Heart left ventricle (tissue), 16 donors: Measurements from ENCODE around the gene MYO10. TPM values are rescaled to one million over a fixed set of nuclear protein-coding genes. Genes with fewer than 3 reads are reported as not detected.

Experiments
- ATAC-seq, 4 donors: fragments of 200-7000 bp; cut with Tn5 transposase; one replicate each; pipeline ENCODE4 v1.9.1; 2020 to 2022; ENCODE audit warnings: moderate library complexity in 4 of 4, mild to moderate bottlenecking in 3 of 4, moderate number of reproducible peaks in 1 of 4
- DNase-seq, 5 donors: peaks; one replicate each; pipeline ENCODE4 v3.0.0-alpha.2; 2020
- H3K27ac ChIP-seq, 12 donors: fragments of 200-600 bp; sonication (generic) in 4 of 12; one replicate each; pipeline versions ENCODE4 v1.5.0 to v1.8.0; 2016 to 2022; ENCODE audit warnings: mild to moderate bottlenecking in 2 of 12
- H3K27me3 ChIP-seq, 9 donors: fragments of 200-600 bp; sonication (generic) in 2 of 9; one replicate each; pipeline versions ENCODE4 v1.5.1 to v1.8.0; 2016 to 2022; ENCODE audit warnings: mild to moderate bottlenecking in 3 of 9
- H3K36me3 ChIP-seq, 9 donors: fragments of 200-600 bp; sonication (generic) in 2 of 9; one replicate each; pipeline versions ENCODE4 v1.5.0 to v1.8.0; 2018 to 2022; ENCODE audit warnings: mild to moderate bottlenecking in 2 of 9
- H3K4me1 ChIP-seq, 12 donors: fragments of 200-600 bp; sonication (generic) in 4 of 12; one replicate each; pipeline versions ENCODE4 v1.5.0 to v1.8.0; 2016 to 2022; ENCODE audit warnings: mild to moderate bottlenecking in 3 of 12
- H3K4me3 ChIP-seq, 12 donors: fragments of 200-600 bp; sonication (generic) in 4 of 12; one replicate each; pipeline versions ENCODE4 v1.5.0 to v1.8.0; 2017 to 2022; ENCODE audit warnings: mild to moderate bottlenecking in 9 of 12, moderate library complexity in 4 of 12
- H3K9me3 ChIP-seq, 12 donors: fragments of 200-600 bp; sonication (generic) in 4 of 12; one replicate each; pipeline versions ENCODE4 v1.5.0 to v1.8.0; 2016 to 2022; ENCODE audit warnings: mild to moderate bottlenecking in 1 of 12
- POLR2A ChIP-seq, 2 donors: fragments of 450-650 bp; IDR thresholded peaks; one replicate each; pipeline ENCODE4 v1.6.1; 2017; ENCODE audit warnings: antibody characterized with exemption in 2 of 2, mild to moderate bottlenecking in 2 of 2, moderate library complexity in 2 of 2
- WGBS, 4 donors: extraction: QIAGEN DNeasy Blood & Tissue Kit in 2 of 4; methylation state at CpG; one replicate each; pipeline versions ENCODE4 v1.1.5 to v1.1.7; 2013 to 2018; 5-methylcytosine and 5-hydroxymethylcytosine counted together
- intact Hi-C, 10 donors: fragments of 100-400 bp; cut with DNase I; formaldehyde crosslinking; loops; one replicate each; pipeline versions ENCODE4 v1.11.1 to v1.14.2; 2022
- polyA plus RNA-seq, 2 donors: library from polyadenylated mRNA; stranded (reverse); fragments of 200-250 nt; gene quantifications; one replicate each; pipeline ENCODE4 v1.2.3, GENCODE V29; 2013
- total RNA-seq, 9 donors: library from RNA; depleted of rRNA in 2 of 9; stranded (reverse); fragments of >200 nt in 2 of 9; fragmentation: NEBNext Ultra II Directional in 3 of 9; extraction: Animal tissue kit (Norgen Biotek cat#: 25700) in 3 of 9; gene quantifications; one replicate each; pipeline versions ENCODE4 v1.1.0 to v1.2.4, GENCODE V29; 2016 to 2023
- TF ChIP-seq, protein P1 (sequence below), 12 donors: fragments of 200-600 bp; sonication (generic) in 4 of 12; IDR thresholded peaks; one replicate each; pipeline versions ENCODE4 v1.5.0 to v1.8.0; 2018 to 2022; ENCODE audit warnings: antibody characterized with exemption in 12 of 12, mild to moderate bottlenecking in 5 of 12
- donor health status: ischemic (EF 13 %, LVEDD 7.1; RV severe dilation, severe dysfunction).
- donor health status: healthy with polysubstance abuse.
- donor health status: DM: no; HTN: yes; CAD: no.
- donor health status: DM: no; HTN: no; CAD: no.
- donor health status: ischemic (EF 25% LVEDD 6.9; RV normal size, moderate dysfunction).
- donor health status: ischemic (EF 25% LVEDD 5.7; RV mildly dilated, moderate dysfunction).
- donor health status: healthy.
- donor health status: DM: yes; HTN: yes; CAD: no.
- donor health status: ischemic (EF 35%, LVEDD 5.7; RV mildly dilated, moderate dysfunction).
- donor health status: nonischemic (EF 11% LVEDD 7.7; RV severe dilation, severe dysfunction).
- donor health status: DM: yes; HTN: yes; CAD: no.
- donor health status: PGD.
- donor health status: ischemic (EF 29% LVEDD 5.4; RV normal size, mild dysfunction).
- donor health status: nonischemic (EF 23%, LVEDD 6.1; RV moderate dilation, normal function).

Gene MYO10
- total and polyA plus RNA-seq, 11 donors = 2.0 to 17.3 (median 3.8) TPM

DNA sequence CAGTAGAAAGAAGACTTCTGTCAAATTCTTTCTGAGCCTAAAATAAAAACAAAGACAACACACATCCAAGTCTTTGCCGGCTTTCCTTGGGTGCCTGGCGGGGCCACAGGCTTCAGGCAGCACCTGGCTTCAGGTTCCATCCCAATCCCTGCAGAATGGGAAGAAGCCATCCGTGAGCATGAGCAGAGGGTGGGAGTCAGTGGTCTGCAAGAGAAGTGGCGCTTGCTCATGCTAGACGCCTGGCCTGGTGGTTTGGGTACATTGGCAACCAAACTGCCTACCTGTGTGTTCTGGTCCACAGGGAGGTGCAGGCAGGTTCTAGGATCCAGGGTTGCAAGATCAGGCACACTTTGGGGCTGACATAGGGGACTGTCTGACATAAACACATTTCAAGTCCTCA is 271.7 kb downstream of the MYO10 start:
- Histone ChIP-seq H3K4me3 (no peak overlapping the region), H3K4me1 (peaks cover 0 to 34% (median 24%) of the 10 kb centered on the region in 12 donors), H3K27me3 (no peaks in the 10 kb centered on the region), H3K36me3 (peaks cover 0 to 19% (median 0%) of the 10 kb centered on the region in 9 donors), H3K27ac (no peak overlapping the region), H3K9me3 (no peaks in the 10 kb centered on the region)
- 90 to 95% (median 94%) methylated on average over 5 of the region's 5 CpGs for WGBS, 4 donors
- no peak for ATAC-seq
- intact Hi-C loops = loop anchor here in 7 of 10 donors (10.0 kb wide), 4 partner anchors 100 to 320 kb away; no protein-coding TSS in a partner anchor
- TF ChIP-seq, protein P1, sequence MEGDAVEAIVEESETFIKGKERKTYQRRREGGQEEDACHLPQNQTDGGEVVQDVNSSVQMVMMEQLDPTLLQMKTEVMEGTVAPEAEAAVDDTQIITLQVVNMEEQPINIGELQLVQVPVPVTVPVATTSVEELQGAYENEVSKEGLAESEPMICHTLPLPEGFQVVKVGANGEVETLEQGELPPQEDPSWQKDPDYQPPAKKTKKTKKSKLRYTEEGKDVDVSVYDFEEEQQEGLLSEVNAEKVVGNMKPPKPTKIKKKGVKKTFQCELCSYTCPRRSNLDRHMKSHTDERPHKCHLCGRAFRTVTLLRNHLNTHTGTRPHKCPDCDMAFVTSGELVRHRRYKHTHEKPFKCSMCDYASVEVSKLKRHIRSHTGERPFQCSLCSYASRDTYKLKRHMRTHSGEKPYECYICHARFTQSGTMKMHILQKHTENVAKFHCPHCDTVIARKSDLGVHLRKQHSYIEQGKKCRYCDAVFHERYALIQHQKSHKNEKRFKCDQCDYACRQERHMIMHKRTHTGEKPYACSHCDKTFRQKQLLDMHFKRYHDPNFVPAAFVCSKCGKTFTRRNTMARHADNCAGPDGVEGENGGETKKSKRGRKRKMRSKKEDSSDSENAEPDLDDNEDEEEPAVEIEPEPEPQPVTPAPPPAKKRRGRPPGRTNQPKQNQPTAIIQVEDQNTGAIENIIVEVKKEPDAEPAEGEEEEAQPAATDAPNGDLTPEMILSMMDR (IDR thresholded peaks at IDR 0.05) = no peak
- TF ChIP-seq POLR2A (IDR thresholded peaks at IDR 0.05) = no peak
- no peak for DNase-seq

DNA sequence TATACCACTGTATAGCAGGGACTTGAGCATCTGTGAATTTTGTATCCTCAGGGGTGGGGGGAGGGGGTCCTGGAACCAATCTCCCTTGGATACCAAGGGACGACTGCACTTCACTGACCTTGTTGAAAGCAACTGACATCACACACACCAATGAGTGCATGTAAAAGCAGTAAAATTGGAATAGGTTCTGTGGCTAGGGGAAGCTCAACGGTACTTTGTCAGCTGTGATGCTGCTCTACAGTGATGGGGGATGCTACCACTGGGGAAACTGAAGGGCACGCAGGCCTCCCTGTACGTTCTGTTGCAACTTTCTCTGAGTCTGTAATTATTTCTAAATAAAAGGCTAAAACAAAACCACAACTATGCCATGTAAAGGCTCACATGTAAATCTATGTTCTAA is 272.2 kb downstream of the MYO10 start:
- intact Hi-C loops = loop anchor here in 7 of 10 donors (10.0 kb wide), 4 partner anchors 99 to 319 kb away; no protein-coding TSS in a partner anchor
- Histone ChIP-seq H3K4me3 (no peak overlapping the region), H3K27ac (no peak overlapping the region), H3K4me1 (peaks cover 0 to 34% (median 24%) of the 10 kb centered on the region in 12 donors), H3K36me3 (peaks cover 0 to 19% (median 0%) of the 10 kb centered on the region in 9 donors), H3K9me3 (peaks cover 0 to 5% (median 0%) of the 10 kb centered on the region in 12 donors), H3K27me3 (no peaks in the 10 kb centered on the region)
- ATAC-seq = no peak
- no peak for TF ChIP-seq POLR2A (IDR thresholded peaks at IDR 0.05)
- TF ChIP-seq, protein P1 (IDR thresholded peaks at IDR 0.05) = no peak
- DNase-seq = no peak
- 75 to 82% (median 81%) methylated on average over 4 of the region's 4 CpGs for WGBS, 4 donors

DNA sequence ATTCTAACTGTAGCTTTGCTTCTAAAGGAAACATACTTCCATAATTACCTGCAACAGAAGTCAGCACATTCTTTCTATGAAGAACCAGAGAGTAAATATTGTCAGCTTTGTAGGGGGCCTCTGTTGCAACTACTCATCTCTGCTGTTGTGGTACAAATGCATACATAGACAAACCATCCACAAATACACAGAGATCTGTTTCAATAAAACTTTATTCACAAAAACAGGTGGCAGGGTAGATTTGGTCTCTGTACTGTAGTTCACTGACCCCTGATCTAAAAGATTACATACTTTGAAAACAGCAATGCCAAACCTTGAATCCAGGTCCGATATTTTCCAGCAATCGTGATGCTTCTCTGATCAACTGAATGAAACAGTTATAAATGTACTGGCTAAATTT is 274.4 kb downstream of the MYO10 start:
- DNase-seq = no peak
- Histone ChIP-seq H3K4me1 (peaks cover 0 to 22% (median 15%) of the 10 kb centered on the region in 12 donors), H3K36me3 (peaks cover 0 to 10% (median 0%) of the 10 kb centered on the region in 9 donors), H3K4me3 (no peak overlapping the region), H3K9me3 (peaks cover 0 to 7% (median 0%) of the 10 kb centered on the region in 12 donors), H3K27me3 (no peaks in the 10 kb centered on the region), H3K27ac (no peak overlapping the region)
- intact Hi-C loops = loop anchor here in 7 of 10 donors (10.0 kb wide), 4 partner anchors 97 to 317 kb away; no protein-coding TSS in a partner anchor
- WGBS, 4 donors = 95 to 99% (median 98%) methylated on average over 2 of the region's 2 CpGs
- TF ChIP-seq, protein P1 (IDR thresholded peaks at IDR 0.05) = no peak
- no peak for TF ChIP-seq POLR2A (IDR thresholded peaks at IDR 0.05)
- ATAC-seq = no peak

DNA sequence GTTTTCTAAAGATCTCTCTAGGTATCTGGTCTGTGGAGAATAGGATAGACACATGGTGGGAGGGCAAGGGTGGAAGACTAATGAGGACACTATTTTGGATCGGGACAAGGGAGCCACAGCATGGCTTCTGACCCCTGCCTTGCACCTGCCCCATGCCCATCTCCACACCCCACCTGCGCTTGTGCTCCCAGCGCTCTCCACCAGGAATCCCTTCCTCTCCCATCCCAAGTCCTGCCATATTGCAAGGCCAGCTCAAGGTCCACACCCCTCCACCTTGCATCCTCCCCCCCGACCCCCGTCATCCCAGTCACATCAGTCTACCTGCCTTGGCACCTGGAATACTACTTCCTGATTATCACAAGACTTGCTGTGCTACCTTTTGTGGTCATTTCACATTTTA is 275.1 kb downstream of the MYO10 start:
- H3K36me3 ChIP-seq = peaks cover 0 to 8% (median 0%) of the 10 kb centered on the region in 9 donors
- intact Hi-C loops = loop anchor here in 7 of 10 donors (10.0 kb wide), 4 partner anchors 96 to 316 kb away; no protein-coding TSS in a partner anchor
- peaks cover 0 to 7% (median 0%) of the 10 kb centered on the region in 12 donors for H3K9me3 ChIP-seq
- H3K4me1 ChIP-seq = peaks cover 0 to 17% (median 8%) of the 10 kb centered on the region in 12 donors
- ATAC-seq = no peak
- no peak for DNase-seq
- H3K27me3 ChIP-seq = no peaks in the 10 kb centered on the region
- no peak overlapping the region for H3K27ac ChIP-seq
- H3K4me3 ChIP-seq = no peak overlapping the region
- 73 to 96% (median 90%) methylated on average over 5 of the region's 5 CpGs for WGBS, 4 donors
- TF ChIP-seq, protein P1 (IDR thresholded peaks at IDR 0.05) = no peak
- TF ChIP-seq POLR2A (IDR thresholded peaks at IDR 0.05) = no peak
